ENCODE data around the gene CD177. TPM values are rescaled to one million over a fixed set of nuclear protein-coding genes. Genes with fewer than 3 reads are reported as not detected.
"Not testable (repeated sequence)": the region's sequence is repeated elsewhere in the genome, so short reads cannot be mapped to it uniquely, and the experiment has no call there.

Gene CD177
- total RNA-seq, 1 donor from 2014 or later: not detected

GRCh38 chr19:43393501-43393900, 40.0 kb downstream of the CD177 start:
- not testable (repeated sequence) for H3K36me3 Mint-ChIP-seq; H3K27ac Mint-ChIP-seq; H3K27me3 Mint-ChIP-seq (ENCODE audit: low read depth); H3K4me3 Mint-ChIP-seq; H3K4me1 Mint-ChIP-seq; DNase-seq (ENCODE audit: low spot score in 2 of 2, unreplicated experiment in 2 of 2)
- peaks cover 12% of the 10 kb centered on the region for H3K9me3 Mint-ChIP-seq

- H3K36me3 Mint-ChIP-seq: no peaks in the 10 kb centered on the region
- H3K4me1 Mint-ChIP-seq: no peaks in the 10 kb centered on the region
- H3K9me3 Mint-ChIP-seq: peaks cover 17% of the 10 kb centered on the region
- no peak for DNase-seq (ENCODE audit: low spot score in 2 of 2, unreplicated experiment in 2 of 2)
- H3K27me3 Mint-ChIP-seq (ENCODE audit: low read depth): peaks cover 8% of the 10 kb centered on the region
- no peak overlapping the region for H3K4me3 Mint-ChIP-seq
- H3K27ac Mint-ChIP-seq: no peak overlapping the region
- TF ChIP-seq CTCF (IDR thresholded peaks at IDR 0.05; ENCODE audit: unreplicated experiment): no peak
These were observed 42.1 kb downstream of the CD177 start for GRCh38 chr19:43395561-43395960.

- Mint-ChIP-seq H3K9me3 (peaks cover 11% of the 10 kb centered on the region), H3K27ac (no peak overlapping the region)
These were observed 52.8 kb downstream of the CD177 start for GRCh38 chr19:43406297-43406696.

GRCh38 chr19:43407416-43408005, 54.0 kb downstream of the CD177 start:
- Mint-ChIP-seq H3K27ac (no peak overlapping the region), H3K4me3 (no peak overlapping the region), H3K36me3 (no peaks in the 10 kb centered on the region), H3K4me1 (no peaks in the 10 kb centered on the region), H3K27me3 (ENCODE audit: low read depth) (no peaks in the 10 kb centered on the region), H3K9me3 (peaks cover 14% of the 10 kb centered on the region)
- TF ChIP-seq CTCF (IDR thresholded peaks at IDR 0.05; ENCODE audit: unreplicated experiment): no peak
- DNase-seq (ENCODE audit: low spot score in 2 of 2, unreplicated experiment in 2 of 2): no peak

More at GRCh38 chr19:43406297-43406696, 52.8 kb downstream of the CD177 start:
- no peaks in the 10 kb centered on the region for H3K4me1 Mint-ChIP-seq
- no peak overlapping the region for H3K4me3 Mint-ChIP-seq
- TF ChIP-seq CTCF (IDR thresholded peaks at IDR 0.05; ENCODE audit: unreplicated experiment): no peak
- no peaks in the 10 kb centered on the region for H3K27me3 Mint-ChIP-seq (ENCODE audit: low read depth)
- DNase-seq (ENCODE audit: low spot score in 2 of 2, unreplicated experiment in 2 of 2): no peak
- no peaks in the 10 kb centered on the region for H3K36me3 Mint-ChIP-seq

GRCh38 chr19:43408043-43408442, 54.6 kb downstream of the CD177 start:
- TF ChIP-seq CTCF (IDR thresholded peaks at IDR 0.05; ENCODE audit: unreplicated experiment): no peak
- H3K36me3 Mint-ChIP-seq: no peaks in the 10 kb centered on the region
- H3K4me1 Mint-ChIP-seq: no peaks in the 10 kb centered on the region
- H3K9me3 Mint-ChIP-seq: peaks cover 16% of the 10 kb centered on the region
- no peak overlapping the region for H3K4me3 Mint-ChIP-seq
- no peaks in the 10 kb centered on the region for H3K27me3 Mint-ChIP-seq (ENCODE audit: low read depth)
- no peak overlapping the region for H3K27ac Mint-ChIP-seq
- no peak for DNase-seq (ENCODE audit: low spot score in 2 of 2, unreplicated experiment in 2 of 2)

GRCh38 chr19:43409415-43409814, 55.9 kb downstream of the CD177 start:
- no peak overlapping the region for H3K4me3 Mint-ChIP-seq
- DNase-seq (ENCODE audit: low spot score in 2 of 2, unreplicated experiment in 2 of 2): no peak
- H3K36me3 Mint-ChIP-seq: no peaks in the 10 kb centered on the region
- TF ChIP-seq CTCF (IDR thresholded peaks at IDR 0.05; ENCODE audit: unreplicated experiment): no peak
- no peak overlapping the region for H3K27ac Mint-ChIP-seq
- no peaks in the 10 kb centered on the region for H3K4me1 Mint-ChIP-seq
- H3K27me3 Mint-ChIP-seq (ENCODE audit: low read depth): no peaks in the 10 kb centered on the region
- peaks cover 18% of the 10 kb centered on the region for H3K9me3 Mint-ChIP-seq
